ENCODE data around the gene RNU4-1. TPM values are rescaled to one million over a fixed set of nuclear protein-coding genes. Genes with fewer than 3 reads are reported as not detected.
"Not testable (repeated sequence)": the region's sequence is repeated elsewhere in the genome, so short reads cannot be mapped to it uniquely, and the experiment has no call there.

RNU4-1 gene
- 2,881 TPM for total RNA-seq
- long read RNA-seq, result 0 reads

DNA sequence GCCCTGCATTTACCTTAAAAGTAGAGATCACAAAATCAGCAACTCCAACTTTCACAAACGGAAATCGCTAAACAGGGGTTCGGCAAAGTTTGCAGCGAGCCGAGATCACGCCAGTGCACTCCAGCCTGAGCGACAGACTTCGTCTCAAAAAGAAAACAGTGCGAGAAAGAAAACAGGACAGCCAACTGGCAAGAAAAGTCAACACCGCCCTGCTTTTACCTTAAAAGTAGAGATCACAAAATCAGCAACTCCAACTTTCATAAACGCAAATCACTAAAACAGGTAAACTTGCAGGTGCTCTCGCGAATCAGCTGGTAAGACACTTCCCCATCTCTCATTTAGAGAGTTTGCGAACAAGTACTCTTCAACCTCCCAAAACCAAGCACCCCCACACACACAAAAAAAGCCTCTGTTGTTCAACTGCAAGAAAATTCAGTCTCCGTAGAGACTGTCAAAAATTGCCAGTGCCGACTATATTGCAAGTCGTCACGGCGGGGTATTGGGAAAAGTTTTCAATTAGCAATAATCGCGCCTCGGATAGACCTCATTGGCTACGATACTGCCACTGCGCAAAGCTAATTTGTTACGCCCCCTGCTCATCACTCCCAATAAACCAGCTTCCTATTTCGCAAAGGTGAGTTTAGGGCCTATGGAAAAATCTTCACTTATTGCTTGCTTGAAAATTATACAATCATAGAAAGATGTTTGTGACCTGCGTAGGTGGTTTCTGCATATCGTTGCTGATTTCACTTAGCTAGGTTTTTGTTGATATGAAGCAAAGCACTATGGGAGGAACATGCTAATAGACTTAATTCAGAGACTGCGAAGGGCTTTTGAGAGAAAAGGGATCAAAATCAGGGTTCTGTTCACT lies at the start of gene RNU4-1:
Gene RNU4-1, minus strand, starts transcription at position 577 of the 871 bp plus-strand sequence.
- no peaks in the 10 kb centered on the region for H3K9me3 ChIP-seq
- H3K27me3 ChIP-seq (ENCODE audit: low read depth), result no peaks in the 10 kb centered on the region
- ATAC-seq, result peak; percentile 75 to 76
- TF ChIP-seq, protein P1, sequence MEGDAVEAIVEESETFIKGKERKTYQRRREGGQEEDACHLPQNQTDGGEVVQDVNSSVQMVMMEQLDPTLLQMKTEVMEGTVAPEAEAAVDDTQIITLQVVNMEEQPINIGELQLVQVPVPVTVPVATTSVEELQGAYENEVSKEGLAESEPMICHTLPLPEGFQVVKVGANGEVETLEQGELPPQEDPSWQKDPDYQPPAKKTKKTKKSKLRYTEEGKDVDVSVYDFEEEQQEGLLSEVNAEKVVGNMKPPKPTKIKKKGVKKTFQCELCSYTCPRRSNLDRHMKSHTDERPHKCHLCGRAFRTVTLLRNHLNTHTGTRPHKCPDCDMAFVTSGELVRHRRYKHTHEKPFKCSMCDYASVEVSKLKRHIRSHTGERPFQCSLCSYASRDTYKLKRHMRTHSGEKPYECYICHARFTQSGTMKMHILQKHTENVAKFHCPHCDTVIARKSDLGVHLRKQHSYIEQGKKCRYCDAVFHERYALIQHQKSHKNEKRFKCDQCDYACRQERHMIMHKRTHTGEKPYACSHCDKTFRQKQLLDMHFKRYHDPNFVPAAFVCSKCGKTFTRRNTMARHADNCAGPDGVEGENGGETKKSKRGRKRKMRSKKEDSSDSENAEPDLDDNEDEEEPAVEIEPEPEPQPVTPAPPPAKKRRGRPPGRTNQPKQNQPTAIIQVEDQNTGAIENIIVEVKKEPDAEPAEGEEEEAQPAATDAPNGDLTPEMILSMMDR (IDR thresholded peaks at IDR 0.05), result no peak
- no peaks in the 10 kb centered on the region for H3K36me3 ChIP-seq
- H3K27ac ChIP-seq, result peak within 1 kb of the TSS; percentile 100
- intact Hi-C loops (cut with DNase I), result no loop called here
- peak; percentile 55 for DNase-seq
- H3K4me1 ChIP-seq, result peaks cover 11% of the 10 kb centered on the region
- peak within 1 kb of the TSS; percentile 61 for H3K4me3 ChIP-seq

DNA sequence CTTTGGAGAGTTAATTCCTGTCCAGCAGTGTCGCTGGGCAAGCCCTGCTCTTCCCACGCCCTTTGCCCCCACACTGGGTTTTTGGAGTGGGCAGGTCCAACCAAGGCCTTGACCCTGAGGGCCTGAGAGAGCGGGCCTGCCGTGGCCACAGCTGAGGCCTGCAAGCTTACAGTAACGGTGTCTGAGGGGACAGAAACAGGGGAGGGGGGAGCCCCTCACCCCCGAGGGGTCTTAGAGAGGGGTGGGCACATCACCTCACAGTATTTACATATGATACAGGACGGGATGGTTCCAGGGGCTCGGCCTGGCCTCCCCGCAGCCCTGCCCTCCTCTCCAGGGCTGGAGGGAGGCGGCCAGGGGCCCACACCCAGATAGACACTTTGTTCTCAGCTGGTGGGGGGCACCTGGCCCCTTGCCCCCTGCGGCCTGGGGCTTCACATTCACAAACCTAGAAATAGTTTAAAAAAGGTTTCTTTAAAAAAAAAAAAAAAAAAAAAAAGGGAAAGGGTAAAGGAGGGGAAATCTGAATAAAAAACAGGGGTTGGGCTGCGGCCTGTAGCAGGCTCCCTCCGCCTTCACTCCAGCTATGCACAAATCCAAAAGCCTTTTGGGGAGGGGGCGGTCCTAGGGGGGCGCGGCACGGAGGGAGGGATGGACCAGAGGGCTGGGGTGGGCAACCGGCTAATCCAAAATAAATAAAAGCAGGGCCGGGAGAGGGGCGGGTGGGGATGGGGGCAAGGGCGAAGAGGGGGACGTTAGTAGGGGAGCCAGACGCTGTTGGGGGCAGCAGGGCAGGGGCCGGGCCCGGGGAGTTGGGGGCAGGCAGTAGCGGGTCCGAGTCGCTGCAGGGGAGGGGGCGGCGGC lies 49.4 kb upstream of the RNU4-1 start:
- Histone ChIP-seq H3K27ac (no peak overlapping the region), H3K4me1 (no peaks in the 10 kb centered on the region), H3K9me3 (peaks cover 2% of the 10 kb centered on the region), H3K4me3 (no peak overlapping the region), H3K36me3 (no peaks in the 10 kb centered on the region), H3K27me3 (ENCODE audit: low read depth) (no peaks in the 10 kb centered on the region)
- DNase-seq, result no peak
- intact Hi-C loops (cut with DNase I), result no loop called here
- no peak for ATAC-seq
- TF ChIP-seq, protein P1 (IDR thresholded peaks at IDR 0.05), result no peak

DNA sequence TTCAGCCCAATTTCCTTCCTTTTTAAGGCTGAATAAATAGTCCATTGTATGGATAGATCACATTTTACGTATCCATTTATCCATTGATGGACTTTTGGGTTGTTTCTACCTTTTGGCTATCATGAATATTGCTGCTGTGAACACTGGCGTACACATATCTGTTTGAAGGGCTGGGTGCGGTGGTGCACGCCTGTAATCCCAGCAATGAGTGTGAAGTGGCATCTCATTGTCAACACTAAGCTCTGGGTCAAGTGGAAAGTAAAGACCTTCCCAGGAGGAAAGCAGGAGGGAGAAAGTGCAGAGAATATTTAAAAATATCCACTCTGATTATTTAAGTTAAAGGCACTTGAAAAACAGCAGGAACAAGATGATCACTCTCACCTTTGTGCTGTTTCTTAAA lies 46.2 kb upstream of the RNU4-1 start:
- peaks cover 2% of the 10 kb centered on the region for H3K9me3 ChIP-seq
- H3K27me3 ChIP-seq (ENCODE audit: low read depth), result no peaks in the 10 kb centered on the region
- no peak overlapping the region for H3K4me3 ChIP-seq
- H3K27ac ChIP-seq, result no peak overlapping the region
- peak; percentile 49 to 69 for ATAC-seq
- intact Hi-C loops (cut with DNase I), result no loop called here
- no peak for DNase-seq
- no peaks in the 10 kb centered on the region for H3K4me1 ChIP-seq
- TF ChIP-seq, protein P1 (IDR thresholded peaks at IDR 0.05), result no peak
- no peaks in the 10 kb centered on the region for H3K36me3 ChIP-seq

DNA sequence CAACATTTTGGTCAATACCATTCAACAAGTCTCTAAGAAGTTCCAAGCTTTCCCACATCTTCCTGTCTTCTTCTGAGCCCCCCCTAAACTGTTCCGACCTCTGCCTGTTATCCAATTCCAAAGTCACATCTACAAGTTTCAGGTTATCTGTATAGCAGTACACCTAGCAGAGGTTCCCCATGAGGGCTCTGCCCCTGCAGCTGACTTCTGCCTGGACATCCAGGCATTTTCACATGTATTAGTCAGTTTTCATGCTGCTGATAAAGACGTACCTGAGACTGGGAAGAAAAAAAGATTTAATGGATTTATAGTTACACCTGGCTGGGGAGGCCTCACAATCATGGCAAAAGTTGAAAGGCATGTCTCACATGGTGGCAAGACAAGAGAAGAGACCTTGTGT lies 44.7 kb upstream of the RNU4-1 start:
- TF ChIP-seq, protein P1 (IDR thresholded peaks at IDR 0.05), result no peak
- Histone ChIP-seq H3K4me3 (no peak overlapping the region), H3K27ac (no peak overlapping the region), H3K9me3 (peaks cover 2% of the 10 kb centered on the region), H3K4me1 (no peaks in the 10 kb centered on the region), H3K27me3 (ENCODE audit: low read depth) (no peaks in the 10 kb centered on the region), H3K36me3 (no peaks in the 10 kb centered on the region)
- intact Hi-C loops (cut with DNase I), result no loop called here
- ATAC-seq (no peak), DNase-seq (no peak)

DNA sequence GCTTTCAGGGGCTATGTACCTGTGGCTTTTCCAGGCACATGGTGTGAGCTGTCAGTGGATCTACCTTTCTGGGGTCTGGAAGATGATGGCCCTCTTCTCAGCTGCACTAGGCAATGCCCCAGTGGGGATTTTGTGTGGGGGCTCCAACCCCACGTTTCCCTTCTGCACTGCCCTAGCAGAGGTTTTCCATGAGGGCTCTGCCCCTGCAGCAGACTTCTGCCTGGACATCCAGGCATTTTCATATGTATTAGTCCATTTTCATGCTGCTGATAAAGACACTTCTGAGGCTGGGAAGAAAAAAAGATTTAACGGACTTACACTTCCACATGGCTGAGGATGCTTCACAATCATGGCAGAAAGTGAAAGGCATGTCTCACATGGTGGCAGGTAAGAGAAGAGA lies 43.4 kb upstream of the RNU4-1 start:
- H3K4me3 ChIP-seq; H3K27ac ChIP-seq; DNase-seq; H3K27me3 ChIP-seq (ENCODE audit: low read depth); H3K9me3 ChIP-seq; H3K36me3 ChIP-seq; ATAC-seq; intact Hi-C loops (cut with DNase I); H3K4me1 ChIP-seq: not testable (repeated sequence)
